Measurements from ENCODE around the gene AIP. TPM values are rescaled to one million over a fixed set of nuclear protein-coding genes. Genes with fewer than 3 reads are reported as not detected.

The AIP gene
- total RNA-seq, result 10 to 100 TPM; 33.0 to 60.8 (median 48.8) TPM

- peak in 2 of 5 experiments; percentile 24 to 25 for TF ChIP-seq CTCF (IDR thresholded peaks at IDR 0.05 in 4 of 5, conservative IDR thresholded peaks at IDR 0.05 in 1 of 5)
- TF ChIP-seq POLR2A (IDR thresholded peaks at IDR 0.05), result peak; percentile 24 to 53
- intact Hi-C loops (cut with DNase I; ENCODE audit: low total_unique reads), result loop anchor here (1.0 to 2.0 kb wide), 2 partner anchors 24 to 82 kb away; partner anchors contain the start of gene PPP1CA
- Histone ChIP-seq H3K36me3 (peaks cover 0 to 12% of the 10 kb centered on the region in 2 donors), H3K4me1 (peaks cover 9 to 14% of the 10 kb centered on the region in 2 donors), H3K27me3 (no peaks in the 10 kb centered on the region), H3K4me3 (peak within 1 kb of the TSS; percentile 64 to 70 (median 66)), H3K27ac (peak within 1 kb of the TSS; percentile 83 to 90 (median 86)), H3K9me3 (no peaks in the 10 kb centered on the region)
- DNase-seq (peak; percentile 96 to 98), ATAC-seq (peak; percentile 100)
- in situ Hi-C loops (cut with MboI; ENCODE audit: low sequenced_read_pairs in 4 of 4), result no loop called here
Measured at GRCh38 chr11:67482827-67483798, at the start of gene AIP. Gene AIP (plus strand): TSS chr11:67483026. CDS start chr11:67483159, 133 bp downstream.

GRCh38 chr11:67433536-67434394 lies 49.1 kb upstream of the AIP start:
- in situ Hi-C loops (cut with MboI; ENCODE audit: low sequenced_read_pairs in 4 of 4), result no loop called here
- TF ChIP-seq POLR2A (IDR thresholded peaks at IDR 0.05), result no peak
- TF ChIP-seq CTCF (IDR thresholded peaks at IDR 0.05 in 4 of 5, conservative IDR thresholded peaks at IDR 0.05 in 1 of 5), result no peak
- ATAC-seq (no peak), DNase-seq (no peak)
- H3K27me3 ChIP-seq, result no peaks in the 10 kb centered on the region
- no peak overlapping the region for H3K4me3 ChIP-seq
- H3K27ac ChIP-seq, result no peak overlapping the region
- H3K9me3 ChIP-seq, result no peaks in the 10 kb centered on the region
- intact Hi-C loops (cut with DNase I; ENCODE audit: low total_unique reads), result no loop called here
- peaks cover 10 to 24% of the 10 kb centered on the region in 2 donors for H3K4me1 ChIP-seq
- H3K36me3 ChIP-seq, result peaks cover 0 to 56% of the 10 kb centered on the region in 2 donors

GRCh38 chr11:67434395-67434881 lies 48.4 kb upstream of the AIP start:
- DNase-seq (no peak), ATAC-seq (no peak)
- intact Hi-C loops (cut with DNase I; ENCODE audit: low total_unique reads), result no loop called here
- in situ Hi-C loops (cut with MboI; ENCODE audit: low sequenced_read_pairs in 4 of 4), result no loop called here
- Histone ChIP-seq H3K4me3 (no peak overlapping the region), H3K4me1 (peaks cover 6 to 17% of the 10 kb centered on the region in 2 donors), H3K36me3 (peaks cover 0 to 56% of the 10 kb centered on the region in 2 donors), H3K9me3 (no peaks in the 10 kb centered on the region), H3K27me3 (no peaks in the 10 kb centered on the region), H3K27ac (no peak overlapping the region)
- TF ChIP-seq CTCF (IDR thresholded peaks at IDR 0.05 in 4 of 5, conservative IDR thresholded peaks at IDR 0.05 in 1 of 5), result no peak
- no peak for TF ChIP-seq POLR2A (IDR thresholded peaks at IDR 0.05)

GRCh38 chr11:67435031-67435726 lies 47.6 kb upstream of the AIP start:
- H3K27ac ChIP-seq, result no peak overlapping the region
- H3K27me3 ChIP-seq, result no peaks in the 10 kb centered on the region
- no peak for ATAC-seq
- peaks cover 0 to 55% of the 10 kb centered on the region in 2 donors for H3K36me3 ChIP-seq
- in situ Hi-C loops (cut with MboI; ENCODE audit: low sequenced_read_pairs in 4 of 4) (no loop called here), intact Hi-C loops (cut with DNase I; ENCODE audit: low total_unique reads) (no loop called here)
- H3K4me1 ChIP-seq, result peaks cover 7 to 10% of the 10 kb centered on the region in 2 donors
- DNase-seq, result no peak
- no peak overlapping the region for H3K4me3 ChIP-seq
- TF ChIP-seq POLR2A (IDR thresholded peaks at IDR 0.05) (no peak), CTCF (IDR thresholded peaks at IDR 0.05 in 4 of 5, conservative IDR thresholded peaks at IDR 0.05 in 1 of 5) (no peak)
- H3K9me3 ChIP-seq, result no peaks in the 10 kb centered on the region
